IPS DF 4.7 (cell line): ENCODE results near the gene CSNK2B.

Experiments used
- DNase-seq: peaks from one replicate; pipeline ENCODE4 v3.0.0-alpha.2; 2013; ENCODE audit warnings: low spot score; ENCODE audit errors: extremely low read depth

Gene CSNK2B

GRCh38 chr6:31665501-31666336 is at the start of gene CSNK2B:
Gene CSNK2B, plus strand, starts transcription at chr6:31666080. Its CDS starts 752 bp downstream, at chr6:31666832.
- no peak for DNase-seq

DNA sequence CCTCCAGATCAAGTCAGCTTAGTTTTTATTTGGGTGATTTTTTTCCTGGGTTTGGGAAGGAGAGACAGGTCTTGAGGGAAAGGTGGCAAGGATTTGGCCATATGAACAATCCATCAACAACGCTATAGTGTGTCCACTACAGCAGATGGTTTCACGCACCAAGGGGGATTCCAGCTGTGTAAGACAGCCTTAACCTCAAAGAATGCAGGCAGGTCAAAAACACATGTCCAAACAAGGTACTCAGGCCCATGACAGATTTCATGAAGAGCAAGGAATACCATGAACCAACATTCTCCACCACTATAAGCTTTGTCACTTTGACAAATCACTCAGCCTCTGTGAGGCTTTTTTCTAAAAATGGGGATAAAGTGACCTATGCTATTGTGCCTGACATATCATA is 48.9 kb upstream of the CSNK2B start:
- no peak for DNase-seq

DNA sequence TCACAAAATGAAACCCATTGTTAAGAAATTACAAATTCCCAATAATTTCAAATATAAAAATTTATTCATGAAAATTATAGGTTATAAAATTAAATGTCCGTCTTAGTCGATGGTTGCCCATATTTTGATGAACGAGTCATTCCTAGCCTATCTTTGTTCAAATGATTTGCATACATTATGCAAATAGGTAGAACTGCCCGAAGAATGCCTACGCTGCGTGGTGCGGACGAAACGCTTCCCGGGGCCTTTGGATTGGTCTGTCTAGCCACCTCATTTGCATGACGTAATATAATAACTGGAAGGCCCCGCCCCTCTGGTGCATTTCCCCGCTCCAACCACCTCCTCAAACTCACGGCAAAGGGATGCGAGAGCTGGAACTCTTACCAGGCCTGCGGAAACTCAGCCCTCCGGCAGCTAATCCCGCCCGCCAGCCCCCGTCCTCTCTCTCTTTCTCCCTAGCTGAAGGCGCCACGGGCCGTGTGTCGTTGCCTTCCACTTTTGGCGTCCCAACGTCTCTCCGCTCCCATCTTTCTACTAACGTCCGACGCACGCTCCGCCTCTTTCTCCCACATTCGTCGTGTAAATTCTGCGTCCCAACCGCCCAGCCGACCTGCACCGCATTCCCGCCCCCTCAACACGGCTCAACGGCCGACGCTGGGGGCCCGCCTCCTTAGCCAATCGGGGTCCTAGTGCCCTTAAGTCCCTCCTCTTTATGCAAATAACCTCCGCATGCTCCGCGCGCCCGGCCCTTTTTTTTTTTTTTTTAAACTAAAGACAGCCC is 45.9 kb upstream of the CSNK2B start:
- peak; percentile 92 for DNase-seq

DNA sequence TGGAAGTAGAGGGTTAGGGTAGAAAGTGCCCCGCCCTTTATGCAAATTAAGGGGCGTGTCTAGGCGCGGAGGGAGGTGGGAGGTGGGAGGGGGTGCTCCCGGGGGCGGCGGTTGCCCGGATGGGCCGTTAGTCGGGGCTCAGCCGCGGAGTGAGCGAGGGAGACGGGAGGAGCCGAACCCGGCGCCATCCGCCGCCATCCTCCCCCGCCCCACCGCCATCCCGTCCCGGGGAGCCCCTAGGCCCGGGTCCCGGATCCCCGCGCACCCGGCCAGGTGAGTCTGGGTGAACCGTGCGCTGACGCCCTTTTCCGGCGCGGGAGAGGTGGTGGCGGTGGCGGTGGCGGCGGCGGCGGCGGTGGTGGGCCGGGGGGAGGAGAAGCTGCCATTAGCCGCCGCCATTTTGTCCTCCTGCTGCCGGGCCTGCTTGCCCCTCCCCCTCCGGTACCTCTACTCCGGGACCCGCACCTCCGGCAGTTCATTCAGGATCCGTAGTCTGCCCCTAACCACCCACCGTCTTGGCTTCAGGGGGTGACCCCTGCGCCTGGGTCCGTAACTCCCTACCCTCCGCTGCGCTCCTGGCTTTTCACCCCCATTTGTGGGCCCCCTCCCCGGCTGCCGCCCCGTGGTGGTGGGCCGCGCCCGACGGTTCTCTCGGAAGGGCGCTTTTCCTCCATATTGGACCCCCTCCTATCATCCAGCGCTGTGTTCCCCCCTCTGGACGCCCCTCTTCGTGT is 45.1 kb upstream of the CSNK2B start, which contains the start of gene PRRC2A:
Gene PRRC2A (plus strand): TSS at position 130 of the 734 bp plus-strand sequence. CDS start 2,075 bp downstream, outside the sequence.
- no peak for DNase-seq

DNA sequence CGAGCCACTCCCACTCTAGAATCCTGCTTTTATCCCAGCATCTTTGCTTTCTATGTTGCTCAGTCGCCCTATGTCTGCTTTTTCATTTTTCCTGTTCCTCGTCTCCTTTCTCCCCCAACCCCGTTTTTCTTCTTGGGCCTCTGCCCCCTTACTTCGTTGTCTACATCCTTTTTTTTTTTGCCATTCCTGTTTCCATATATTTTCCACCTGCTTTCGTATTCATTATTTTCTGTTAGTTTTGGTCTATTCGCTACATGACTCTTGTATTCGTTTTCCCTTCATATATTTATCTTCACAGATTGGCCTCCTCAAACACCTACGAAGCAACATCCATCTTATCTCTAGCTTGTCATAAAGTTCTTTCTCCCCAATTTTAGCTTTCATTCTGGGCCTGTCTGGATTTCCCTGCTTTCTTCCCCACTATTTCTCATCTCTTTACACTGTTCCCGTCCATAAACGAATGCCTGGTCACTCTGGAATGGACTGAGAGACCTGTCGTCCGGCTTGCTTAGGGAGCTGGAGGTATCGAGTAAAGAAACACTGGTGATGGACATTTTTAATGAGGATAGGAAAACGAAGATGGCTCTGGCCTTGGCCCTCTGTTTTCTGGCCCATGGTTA is 44.5 kb upstream of the CSNK2B start:
- DNase-seq: no peak

- DNase-seq: no peak
Measured at GRCh38 chr6:31621991-31622390, 43.9 kb upstream of the CSNK2B start.

GRCh38 chr6:31622684-31623091 is 43.2 kb upstream of the CSNK2B start:
- DNase-seq: no peak

- DNase-seq: no peak
Measured at GRCh38 chr6:31624070-31624469, 41.8 kb upstream of the CSNK2B start.

GRCh38 chr6:31626952-31627351 is 38.9 kb upstream of the CSNK2B start:
- DNase-seq: no peak

- DNase-seq: no peak
Measured at GRCh38 chr6:31627690-31628287, 38.1 kb upstream of the CSNK2B start.

- DNase-seq: no peak
Measured at GRCh38 chr6:31629014-31629413, 36.9 kb upstream of the CSNK2B start.

DNA sequence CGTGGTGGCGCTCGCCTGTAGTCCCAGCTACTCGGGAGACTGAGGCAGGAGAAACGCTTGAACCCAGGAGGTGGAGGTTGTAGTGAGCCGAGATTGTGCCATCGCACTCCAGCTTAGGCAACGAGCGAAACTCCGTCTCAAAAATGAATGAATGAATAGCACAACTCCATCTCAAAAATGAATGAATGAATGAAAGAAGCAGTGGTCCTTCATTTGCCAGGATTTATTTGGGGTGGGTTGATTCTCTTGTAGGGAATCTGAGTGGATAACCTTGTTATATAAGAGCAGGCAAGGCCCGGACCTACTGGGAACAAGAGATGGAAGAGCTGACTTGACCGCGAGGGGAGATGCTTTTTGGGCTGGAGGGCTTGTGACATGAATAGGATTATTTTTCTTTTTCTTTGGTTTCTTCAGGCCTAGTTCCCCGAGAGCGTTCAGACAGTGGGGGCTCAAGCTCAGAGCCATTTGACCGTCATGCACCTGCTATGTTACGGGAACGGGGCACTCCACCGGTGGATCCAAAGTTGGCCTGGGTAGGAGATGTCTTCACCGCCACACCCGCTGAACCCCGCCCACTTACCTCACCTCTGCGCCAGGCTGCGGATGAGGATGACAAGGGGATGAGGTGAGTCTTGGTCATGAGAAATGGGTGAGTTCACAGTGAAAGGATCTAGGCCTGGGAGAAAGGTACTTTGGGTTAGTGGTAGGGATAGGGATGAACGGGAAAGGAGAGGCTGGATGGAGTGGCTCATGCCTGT is 35.5 kb upstream of the CSNK2B start:
- no peak for DNase-seq

GRCh38 chr6:31631209-31631608 is 34.7 kb upstream of the CSNK2B start:
- DNase-seq: no peak

GRCh38 chr6:31631681-31632278 is 34.1 kb upstream of the CSNK2B start:
- DNase-seq: no peak

- DNase-seq: no peak
Measured at GRCh38 chr6:31632279-31632946, 33.5 kb upstream of the CSNK2B start.

- no peak for DNase-seq
Measured at GRCh38 chr6:31633447-31633846, 32.4 kb upstream of the CSNK2B start.

- no peak for DNase-seq
Measured at GRCh38 chr6:31634131-31634530, 31.7 kb upstream of the CSNK2B start.

GRCh38 chr6:31634969-31635575 is 30.8 kb upstream of the CSNK2B start:
- DNase-seq: no peak
